Vagina (tissue), 2 donors: ENCODE measurements around the gene KIF1A.

Experiments
- POLR2A ChIP-seq, 2 donors: fragments of 450-650 bp; IDR thresholded peaks; one replicate each; pipeline ENCODE4 v1.6.1; 2017; ENCODE audit warnings: antibody characterized with exemption in 2 of 2, mild to moderate bottlenecking in 2 of 2, moderate library complexity in 2 of 2
- POLR2AphosphoS5 ChIP-seq, 2 donors: sonication (generic); formaldehyde crosslinking; IDR thresholded peaks; one replicate each; pipeline ENCODE4 v1.9.0; 2017; ENCODE audit warnings: antibody characterized with exemption in 2 of 2, mild to moderate bottlenecking in 2 of 2, low read depth in 1 of 2; ENCODE audit not compliant: insufficient read depth in 1 of 2
- TF ChIP-seq, protein P1 (sequence below), 3 experiments: fragments of 450-650 bp in 2 of 3; fragments of 200-600 bp in 1 of 3; sonication (generic) in 1 of 3; IDR thresholded peaks; one replicate each; pipeline ENCODE4 v1.5.1; 2017 to 2019; ENCODE audit warnings: antibody characterized with exemption in 3 of 3, mild to moderate bottlenecking in 2 of 3, moderate library complexity in 2 of 3

DNA sequence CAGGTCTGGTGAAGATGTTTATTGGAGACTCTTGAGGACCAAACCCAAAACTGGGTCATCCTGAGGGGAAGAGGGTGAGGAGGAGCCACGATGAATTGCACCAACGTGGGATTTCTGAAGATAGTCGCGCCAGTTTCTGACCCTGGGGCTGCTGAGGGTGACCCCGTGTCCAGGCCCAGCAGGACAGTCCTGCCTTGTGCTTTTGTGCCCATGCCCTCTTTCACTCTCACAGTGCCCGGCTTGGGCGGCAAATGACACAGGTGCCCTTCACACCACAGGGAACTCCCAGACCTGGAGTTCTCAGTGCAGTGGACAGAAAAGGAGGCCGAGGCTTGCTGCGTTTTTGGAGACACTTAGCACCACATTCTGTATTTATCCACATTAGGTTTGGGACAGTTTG lies 15.5 kb upstream of the KIF1A start:
- TF ChIP-seq, protein P1, sequence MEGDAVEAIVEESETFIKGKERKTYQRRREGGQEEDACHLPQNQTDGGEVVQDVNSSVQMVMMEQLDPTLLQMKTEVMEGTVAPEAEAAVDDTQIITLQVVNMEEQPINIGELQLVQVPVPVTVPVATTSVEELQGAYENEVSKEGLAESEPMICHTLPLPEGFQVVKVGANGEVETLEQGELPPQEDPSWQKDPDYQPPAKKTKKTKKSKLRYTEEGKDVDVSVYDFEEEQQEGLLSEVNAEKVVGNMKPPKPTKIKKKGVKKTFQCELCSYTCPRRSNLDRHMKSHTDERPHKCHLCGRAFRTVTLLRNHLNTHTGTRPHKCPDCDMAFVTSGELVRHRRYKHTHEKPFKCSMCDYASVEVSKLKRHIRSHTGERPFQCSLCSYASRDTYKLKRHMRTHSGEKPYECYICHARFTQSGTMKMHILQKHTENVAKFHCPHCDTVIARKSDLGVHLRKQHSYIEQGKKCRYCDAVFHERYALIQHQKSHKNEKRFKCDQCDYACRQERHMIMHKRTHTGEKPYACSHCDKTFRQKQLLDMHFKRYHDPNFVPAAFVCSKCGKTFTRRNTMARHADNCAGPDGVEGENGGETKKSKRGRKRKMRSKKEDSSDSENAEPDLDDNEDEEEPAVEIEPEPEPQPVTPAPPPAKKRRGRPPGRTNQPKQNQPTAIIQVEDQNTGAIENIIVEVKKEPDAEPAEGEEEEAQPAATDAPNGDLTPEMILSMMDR (IDR thresholded peaks at IDR 0.05) = no peak
- TF ChIP-seq POLR2A (IDR thresholded peaks at IDR 0.05) (no peak), POLR2AphosphoS5 (IDR thresholded peaks at IDR 0.05; ENCODE audit: insufficient read depth in 1 of 2, low read depth in 1 of 2) (no peak)
